ENCODE measurements around the gene RAC2.
"Not testable (repeated sequence)": the region's sequence is repeated elsewhere in the genome, so short reads cannot be mapped to it uniquely, and the experiment has no call there.

RAC2 gene

DNA sequence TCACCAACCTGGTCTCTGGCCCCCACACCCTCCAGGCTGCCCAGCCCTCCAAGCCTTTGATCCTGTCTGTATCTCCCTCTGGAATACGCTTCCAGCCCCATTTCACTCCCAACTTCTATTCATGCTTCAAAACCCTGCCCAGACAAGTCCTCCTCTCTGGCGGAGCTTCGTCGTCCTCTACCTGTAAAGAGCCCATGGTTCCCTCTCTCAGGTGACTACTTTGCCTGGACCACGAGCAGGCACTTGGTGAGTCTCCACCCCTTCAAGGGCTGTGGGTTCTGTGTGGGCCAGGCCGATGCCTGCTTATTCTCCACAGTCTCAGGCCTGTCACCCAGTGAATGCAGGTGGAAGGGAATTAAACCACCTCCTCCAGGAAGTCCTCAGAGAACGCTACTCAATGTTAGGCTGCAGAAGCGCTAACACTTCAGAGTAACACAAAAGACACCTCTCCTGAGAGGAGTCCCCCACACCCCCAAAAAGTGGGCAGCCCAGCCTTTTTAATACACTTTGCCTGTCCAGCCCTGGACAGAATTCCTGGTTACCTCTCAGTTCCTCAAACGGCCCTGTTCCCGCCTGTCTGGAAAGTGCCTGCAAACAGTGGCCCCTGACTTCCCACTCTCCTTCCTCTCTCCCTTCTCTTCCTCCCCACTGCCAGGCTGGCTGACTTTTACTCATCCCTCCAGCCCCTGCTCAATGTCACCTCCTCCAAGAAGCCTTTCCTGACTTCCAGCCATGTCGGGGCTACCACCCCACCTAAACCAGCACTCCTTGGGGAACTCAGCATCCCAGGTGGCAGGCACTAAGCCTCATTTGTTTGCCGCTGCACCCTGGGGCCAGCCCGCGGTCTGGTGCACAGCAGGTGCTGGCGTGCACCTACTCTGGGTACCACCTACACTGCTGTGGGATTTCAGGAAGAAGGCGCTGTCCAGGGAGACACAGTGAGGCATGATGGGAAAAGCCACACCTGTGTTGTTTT is 9.0 kb downstream of the RAC2 start:
- intact Hi-C loops (cut with DNase I; ENCODE audit: low total_unique reads): no loop called here
- Histone ChIP-seq H3K27ac (no peak overlapping the region), H3K9me3 (no peaks in the 10 kb centered on the region), H3K4me1 (no peaks in the 10 kb centered on the region), H3K4me3 (no peak overlapping the region), H3K36me3 (no peaks in the 10 kb centered on the region), H3K27me3 (peaks cover 0 to 89% of the 10 kb centered on the region in 2 donors)
- TF ChIP-seq, protein P1, sequence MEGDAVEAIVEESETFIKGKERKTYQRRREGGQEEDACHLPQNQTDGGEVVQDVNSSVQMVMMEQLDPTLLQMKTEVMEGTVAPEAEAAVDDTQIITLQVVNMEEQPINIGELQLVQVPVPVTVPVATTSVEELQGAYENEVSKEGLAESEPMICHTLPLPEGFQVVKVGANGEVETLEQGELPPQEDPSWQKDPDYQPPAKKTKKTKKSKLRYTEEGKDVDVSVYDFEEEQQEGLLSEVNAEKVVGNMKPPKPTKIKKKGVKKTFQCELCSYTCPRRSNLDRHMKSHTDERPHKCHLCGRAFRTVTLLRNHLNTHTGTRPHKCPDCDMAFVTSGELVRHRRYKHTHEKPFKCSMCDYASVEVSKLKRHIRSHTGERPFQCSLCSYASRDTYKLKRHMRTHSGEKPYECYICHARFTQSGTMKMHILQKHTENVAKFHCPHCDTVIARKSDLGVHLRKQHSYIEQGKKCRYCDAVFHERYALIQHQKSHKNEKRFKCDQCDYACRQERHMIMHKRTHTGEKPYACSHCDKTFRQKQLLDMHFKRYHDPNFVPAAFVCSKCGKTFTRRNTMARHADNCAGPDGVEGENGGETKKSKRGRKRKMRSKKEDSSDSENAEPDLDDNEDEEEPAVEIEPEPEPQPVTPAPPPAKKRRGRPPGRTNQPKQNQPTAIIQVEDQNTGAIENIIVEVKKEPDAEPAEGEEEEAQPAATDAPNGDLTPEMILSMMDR (IDR thresholded peaks at IDR 0.05): no peak
- no peak for DNase-seq

DNA sequence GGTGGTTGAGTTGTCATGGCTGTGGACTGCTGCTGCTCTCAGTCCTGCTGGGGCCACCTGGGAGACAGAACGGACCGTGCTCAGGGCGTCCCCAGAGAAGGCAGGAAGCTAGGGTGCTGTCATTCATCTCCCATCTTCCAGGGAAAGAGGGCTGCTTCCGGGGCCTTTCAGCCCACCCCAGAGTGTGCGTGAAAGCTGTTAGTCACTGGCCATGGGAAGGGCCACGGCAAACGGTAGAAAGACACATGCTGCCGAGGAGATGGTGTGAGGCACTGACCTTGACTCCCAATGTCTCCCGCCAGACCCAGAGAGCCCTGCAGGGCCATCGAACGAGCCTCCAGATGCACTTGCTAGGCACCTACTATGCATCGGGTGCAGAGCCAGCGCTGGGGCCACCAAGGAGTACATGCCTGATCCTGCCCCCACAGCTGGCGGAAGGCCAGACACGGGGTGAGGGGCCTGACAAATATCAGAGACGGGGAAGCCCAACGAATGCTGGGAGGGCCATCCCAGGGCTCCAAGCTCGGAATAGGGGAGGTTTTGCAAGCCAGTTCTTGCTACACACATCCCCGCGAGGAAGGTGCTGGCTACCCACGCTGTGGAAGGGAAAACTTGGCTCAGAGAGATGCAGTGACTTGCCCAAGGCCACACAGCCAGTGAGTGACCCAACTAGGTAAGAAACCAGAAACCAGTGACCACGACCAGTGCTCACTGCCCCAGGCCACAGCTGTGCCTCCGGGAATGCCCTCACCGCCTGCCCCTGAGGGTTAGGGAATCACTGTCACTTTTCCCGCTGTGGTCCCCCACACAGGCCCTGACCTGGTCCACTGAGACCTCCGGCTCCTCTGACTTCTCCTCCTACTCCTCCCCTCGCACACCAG is 10.1 kb downstream of the RAC2 start:
- intact Hi-C loops (cut with DNase I; ENCODE audit: low total_unique reads): no loop called here
- no peak for DNase-seq
- TF ChIP-seq, protein P1 (IDR thresholded peaks at IDR 0.05): no peak
- no peak overlapping the region for H3K27ac ChIP-seq
- H3K9me3 ChIP-seq: no peaks in the 10 kb centered on the region
- H3K36me3 ChIP-seq: no peaks in the 10 kb centered on the region
- peaks cover 0 to 9% (median 0%) of the 10 kb centered on the region in 4 donors for H3K4me1 ChIP-seq
- H3K4me3 ChIP-seq: no peak overlapping the region
- H3K27me3 ChIP-seq: peaks cover 0 to 86% of the 10 kb centered on the region in 2 donors

DNA sequence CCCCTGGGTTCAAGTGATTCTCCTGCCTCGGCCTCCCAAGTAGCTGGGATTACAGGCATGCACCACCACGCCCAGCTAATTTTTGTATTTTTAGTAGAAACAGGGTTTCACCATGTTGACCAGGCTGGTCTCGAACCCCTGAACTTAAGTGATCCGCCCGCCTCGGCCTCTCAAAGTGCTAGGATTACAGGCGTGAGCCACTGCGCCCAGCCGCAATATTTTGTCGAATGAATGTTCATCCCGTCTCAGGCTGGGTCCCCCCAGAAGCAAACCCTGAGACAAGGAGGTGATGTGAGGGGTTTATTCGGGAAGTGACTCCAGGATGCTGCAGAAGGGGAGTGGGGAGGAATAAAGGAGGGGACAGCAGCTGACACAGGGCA is 10.7 kb downstream of the RAC2 start:
- H3K27me3 ChIP-seq: peaks cover 0 to 85% of the 10 kb centered on the region in 2 donors
- peak in 1 of 2 donors; percentile 53 for DNase-seq
- intact Hi-C loops (cut with DNase I; ENCODE audit: low total_unique reads); H3K9me3 ChIP-seq; H3K36me3 ChIP-seq; H3K4me3 ChIP-seq; H3K27ac ChIP-seq; H3K4me1 ChIP-seq: not testable (repeated sequence)

DNA sequence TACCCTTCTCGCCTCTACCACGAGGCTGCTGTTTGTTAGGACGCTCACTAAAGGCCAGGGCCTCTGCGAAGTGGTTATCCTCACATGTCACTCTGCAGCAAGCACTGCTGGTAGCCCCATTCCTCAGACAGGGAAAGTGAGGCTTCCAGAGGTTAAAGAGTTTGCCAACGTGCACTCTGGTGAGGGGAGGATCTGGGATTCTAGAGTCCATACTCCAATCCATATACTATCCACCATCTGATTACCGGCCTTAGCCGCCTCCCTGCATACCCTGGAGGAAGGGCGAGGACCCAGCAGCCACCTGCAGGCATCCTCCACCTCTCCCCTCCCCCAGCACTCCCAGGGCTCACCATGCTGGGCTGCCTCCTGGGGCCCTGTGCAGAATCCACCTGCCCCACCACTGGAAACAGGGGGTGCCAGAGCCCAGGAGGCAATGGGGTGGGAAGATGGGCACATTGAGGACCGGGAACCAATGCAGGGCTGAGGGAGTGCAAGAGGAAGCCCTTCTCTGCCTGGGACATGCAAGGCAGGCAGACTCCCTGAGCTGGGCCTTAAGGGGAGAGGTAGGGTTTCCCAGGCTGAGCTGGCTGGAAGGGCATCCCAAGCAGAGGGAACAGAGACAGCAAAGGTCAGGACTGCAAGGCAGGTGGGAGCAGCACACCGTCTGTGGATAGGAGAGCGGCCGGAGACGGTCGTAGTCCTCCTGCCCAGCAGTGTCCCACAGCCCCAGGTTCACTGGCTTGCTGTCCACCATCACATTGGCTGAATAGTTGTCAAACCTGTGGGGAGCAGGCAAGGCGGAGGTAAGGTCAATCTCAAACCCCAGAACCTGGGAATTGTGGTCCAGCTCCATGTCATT is 11.7 kb downstream of the RAC2 start:
- Histone ChIP-seq H3K4me3 (no peak overlapping the region), H3K27me3 (peaks cover 0 to 80% of the 10 kb centered on the region in 2 donors), H3K4me1 (peaks cover 0 to 9% (median 0%) of the 10 kb centered on the region in 4 donors), H3K27ac (no peak overlapping the region), H3K36me3 (no peaks in the 10 kb centered on the region), H3K9me3 (no peaks in the 10 kb centered on the region)
- intact Hi-C loops (cut with DNase I; ENCODE audit: low total_unique reads): no loop called here
- no peak for DNase-seq
- TF ChIP-seq, protein P1 (IDR thresholded peaks at IDR 0.05): no peak

DNA sequence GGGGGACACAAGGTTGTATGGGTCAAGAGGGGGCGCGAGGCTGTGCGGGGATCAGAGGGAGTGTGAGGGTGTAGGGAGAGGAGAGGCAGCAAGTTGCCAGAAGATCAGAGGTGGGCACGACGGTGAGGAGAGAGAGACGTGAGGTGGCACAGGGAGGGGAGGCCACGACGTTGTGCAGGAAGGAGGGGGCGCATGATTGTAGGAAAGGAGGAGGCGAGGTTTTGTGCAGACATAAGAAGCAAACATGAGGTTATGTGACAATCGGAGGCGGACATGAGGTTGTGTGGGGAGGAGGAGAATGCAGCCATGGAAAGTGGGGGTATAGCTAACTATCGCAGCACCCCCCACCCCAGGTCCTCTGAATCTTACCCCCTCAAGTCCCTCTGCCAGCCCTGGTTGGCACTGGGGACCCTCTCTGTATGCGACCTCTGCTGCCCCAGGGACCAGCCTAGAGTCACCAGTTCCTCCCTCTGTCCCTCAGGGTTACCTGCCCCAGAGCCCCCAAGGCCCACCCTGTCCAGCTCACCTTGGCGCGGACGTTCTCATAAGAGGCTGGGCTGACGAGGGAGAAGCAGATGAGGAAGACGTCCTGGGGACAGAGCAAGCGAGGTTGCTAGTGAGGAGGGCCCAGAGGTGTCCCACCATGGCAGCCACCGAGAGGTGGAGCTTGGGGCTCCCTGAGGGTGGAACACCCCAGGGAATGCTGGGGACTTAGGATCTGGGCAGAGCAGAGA is 12.5 kb downstream of the RAC2 start:
- TF ChIP-seq, protein P1 (IDR thresholded peaks at IDR 0.05): no peak
- intact Hi-C loops (cut with DNase I; ENCODE audit: low total_unique reads): no loop called here
- DNase-seq: no peak
- Histone ChIP-seq H3K4me1 (peaks cover 0 to 9% (median 0%) of the 10 kb centered on the region in 4 donors), H3K27ac (no peak overlapping the region), H3K36me3 (no peaks in the 10 kb centered on the region), H3K27me3 (peaks cover 0 to 74% of the 10 kb centered on the region in 2 donors), H3K4me3 (no peak overlapping the region), H3K9me3 (no peaks in the 10 kb centered on the region)

Measured in tibial artery (tissue), 4 donors.